Mucosa of descending colon (tissue), 3 donors: Measurements from ENCODE around the gene DMPK. TPM values are rescaled to one million over a fixed set of nuclear protein-coding genes. Genes with fewer than 3 reads are reported as not detected.

Source experiments
- ATAC-seq: fragments of 200-7000 bp; cut with Tn5 transposase; one replicate; pipeline ENCODE4 v1.9.1; 2020; ENCODE audit warnings: mild to moderate bottlenecking, moderate library complexity
- DNase-seq, 3 donors: peaks; one replicate each; pipeline ENCODE4 v3.0.0-alpha.2; 2020
- H3K36me3 ChIP-seq: fragments of 200-600 bp; one replicate; pipeline ENCODE4 v1.8.0; 2021; ENCODE audit warnings: low read depth, mild to moderate bottlenecking
- H3K4me1 ChIP-seq: fragments of 200-600 bp; one replicate; pipeline ENCODE4 v1.8.0; 2021; ENCODE audit warnings: low read depth, mild to moderate bottlenecking
- H3K4me3 ChIP-seq: fragments of 200-600 bp; one replicate; pipeline ENCODE4 v1.8.0; 2021; ENCODE audit warnings: mild to moderate bottlenecking
- H3K9me3 ChIP-seq: fragments of 200-600 bp; one replicate; pipeline ENCODE4 v1.8.0; 2021; ENCODE audit warnings: mild to moderate bottlenecking
- intact Hi-C, 2 donors: fragments of 100-400 bp; cut with DNase I in 1 of 2; cut with micrococcal nuclease in 1 of 2; formaldehyde crosslinking; loops; one replicate each; pipeline versions ENCODE4 v1.11.0 to v1.11.1; 2022; cut with DNase I, micrococcal nuclease
- total RNA-seq, 3 donors: library from RNA; stranded (reverse); fragmentation: NEBNext Ultra II Directional in 2 of 3; extraction: Animal tissue kit (Norgen Biotek cat#: 25700) in 2 of 3; gene quantifications; one replicate each; pipeline versions ENCODE4 v1.2.1 to v1.2.4, GENCODE V29; 2021 to 2023
- TF ChIP-seq, protein P1 (sequence below): fragments of 200-600 bp; IDR thresholded peaks from one replicate; pipeline ENCODE4 v1.8.0; 2022; ENCODE audit warnings: antibody characterized with exemption, mild to moderate bottlenecking
- donor health status: DM: no; HTN: no; CAD: no; lungs with moderate emphysema.
- donor health status: DM: no; HTN: no; CAD: no.
- donor health status: DM: no; HTN: yes; CAD: no.

DMPK gene
- total RNA-seq, 3 donors from 2014 or later, result 23.9 to 123 (median 33.9) TPM

DNA sequence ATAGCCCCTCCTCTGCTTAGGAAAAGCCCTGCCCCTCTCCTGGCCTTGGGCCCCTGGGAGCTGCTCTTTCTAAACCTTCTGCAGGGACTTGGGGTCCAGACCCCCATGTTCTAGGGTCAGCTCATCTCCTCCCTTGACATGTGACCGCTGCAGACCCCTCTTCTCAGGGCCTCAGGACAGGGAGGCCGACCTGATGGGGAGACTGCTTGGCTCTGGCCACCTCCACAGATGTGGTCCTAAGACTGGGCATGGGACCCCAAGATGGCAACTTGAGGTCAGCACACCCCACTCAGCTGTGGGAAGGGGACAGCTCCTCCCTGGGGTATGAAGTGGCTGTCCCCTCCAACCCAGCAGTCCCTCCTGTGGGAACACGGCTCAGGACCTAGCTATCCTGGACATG is 9.4 kb downstream of the DMPK start:
- H3K9me3 ChIP-seq, result no peaks in the 10 kb centered on the region
- H3K4me1 ChIP-seq, result peaks cover 7% of the 10 kb centered on the region
- ATAC-seq, result no peak
- no peak overlapping the region for H3K4me3 ChIP-seq
- peak in 1 of 3 donors; percentile 29 for DNase-seq
- intact Hi-C loops, result no loop called here
- H3K36me3 ChIP-seq, result no peaks in the 10 kb centered on the region
- TF ChIP-seq, protein P1, sequence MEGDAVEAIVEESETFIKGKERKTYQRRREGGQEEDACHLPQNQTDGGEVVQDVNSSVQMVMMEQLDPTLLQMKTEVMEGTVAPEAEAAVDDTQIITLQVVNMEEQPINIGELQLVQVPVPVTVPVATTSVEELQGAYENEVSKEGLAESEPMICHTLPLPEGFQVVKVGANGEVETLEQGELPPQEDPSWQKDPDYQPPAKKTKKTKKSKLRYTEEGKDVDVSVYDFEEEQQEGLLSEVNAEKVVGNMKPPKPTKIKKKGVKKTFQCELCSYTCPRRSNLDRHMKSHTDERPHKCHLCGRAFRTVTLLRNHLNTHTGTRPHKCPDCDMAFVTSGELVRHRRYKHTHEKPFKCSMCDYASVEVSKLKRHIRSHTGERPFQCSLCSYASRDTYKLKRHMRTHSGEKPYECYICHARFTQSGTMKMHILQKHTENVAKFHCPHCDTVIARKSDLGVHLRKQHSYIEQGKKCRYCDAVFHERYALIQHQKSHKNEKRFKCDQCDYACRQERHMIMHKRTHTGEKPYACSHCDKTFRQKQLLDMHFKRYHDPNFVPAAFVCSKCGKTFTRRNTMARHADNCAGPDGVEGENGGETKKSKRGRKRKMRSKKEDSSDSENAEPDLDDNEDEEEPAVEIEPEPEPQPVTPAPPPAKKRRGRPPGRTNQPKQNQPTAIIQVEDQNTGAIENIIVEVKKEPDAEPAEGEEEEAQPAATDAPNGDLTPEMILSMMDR, result no peak

DNA sequence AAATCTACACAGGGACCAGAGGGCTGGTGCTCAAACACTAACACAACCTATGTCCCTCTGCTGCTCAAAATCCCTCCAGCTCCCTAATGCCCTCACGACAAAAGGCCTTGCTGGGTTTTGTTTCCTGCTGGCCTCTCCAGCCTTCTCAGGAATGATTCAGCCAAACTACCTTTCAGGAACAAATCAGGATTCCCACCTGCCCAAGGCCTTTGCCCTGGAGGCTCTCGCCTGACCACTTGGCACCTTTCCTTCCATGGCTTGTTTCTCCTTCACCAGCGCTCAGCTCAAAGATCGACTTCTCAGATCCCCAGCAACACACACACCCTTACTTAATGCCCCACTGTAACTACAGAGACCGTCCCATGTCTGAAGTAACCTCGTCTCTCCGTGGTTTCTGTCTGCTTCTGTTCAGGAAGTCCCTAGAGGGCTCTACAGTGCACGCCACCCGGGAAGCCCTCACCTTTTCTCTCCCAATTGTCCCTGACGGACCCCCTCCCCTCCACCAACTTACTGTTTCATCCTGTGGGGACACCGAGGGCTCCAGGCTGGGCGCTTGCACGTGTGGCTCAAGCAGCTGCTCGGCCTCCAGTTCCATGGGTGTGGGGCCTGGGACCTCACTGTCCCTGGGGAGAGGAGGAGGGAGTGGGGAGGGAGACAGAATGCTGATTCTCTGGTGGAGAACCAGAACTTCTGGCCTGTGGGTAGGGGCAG is 10.0 kb downstream of the DMPK start:
- peak in 1 of 3 donors; percentile 30 for DNase-seq
- Histone ChIP-seq H3K4me1 (peaks cover 10% of the 10 kb centered on the region), H3K36me3 (no peaks in the 10 kb centered on the region), H3K4me3 (no peak overlapping the region), H3K9me3 (no peaks in the 10 kb centered on the region)
- intact Hi-C loops, result no loop called here
- TF ChIP-seq, protein P1, result no peak
- no peak for ATAC-seq

DNA sequence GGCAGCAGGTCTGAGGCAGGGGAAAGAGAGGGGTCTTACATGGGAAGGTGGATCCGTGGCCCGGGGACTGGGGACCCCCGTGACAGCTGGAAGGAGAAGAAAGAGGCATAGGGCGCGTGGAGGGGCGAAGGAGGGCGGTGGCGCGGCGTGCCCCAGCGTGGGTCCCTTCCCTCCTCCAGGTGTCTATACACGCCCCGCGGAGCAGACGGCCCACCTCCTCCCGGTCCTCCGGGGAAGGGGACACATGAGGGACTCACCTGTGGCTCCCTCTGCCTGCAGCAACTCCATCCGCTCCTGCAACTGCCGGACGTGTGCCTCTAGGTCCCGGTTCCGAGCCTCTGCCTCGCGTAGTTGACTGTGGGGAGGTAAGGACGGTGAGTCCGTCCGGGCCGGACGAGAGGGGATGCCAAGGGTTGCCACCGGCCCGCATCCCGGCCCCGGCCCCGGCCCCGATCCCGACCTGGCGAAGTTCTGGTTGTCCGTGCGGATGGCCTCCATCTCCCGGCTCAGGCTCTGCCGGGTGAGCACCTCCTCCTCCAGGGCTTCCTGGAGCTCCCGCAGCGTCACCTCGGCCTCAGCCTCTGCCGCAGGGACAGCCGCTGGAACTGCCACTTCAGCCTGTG is 10.9 kb downstream of the DMPK start:
- Histone ChIP-seq H3K4me1 (peaks cover 18% of the 10 kb centered on the region), H3K36me3 (no peaks in the 10 kb centered on the region), H3K4me3 (no peak overlapping the region), H3K9me3 (no peaks in the 10 kb centered on the region)
- ATAC-seq (no peak), DNase-seq (peak in 1 of 3 donors; percentile 72)
- intact Hi-C loops, result no loop called here
- TF ChIP-seq, protein P1, result no peak

DNA sequence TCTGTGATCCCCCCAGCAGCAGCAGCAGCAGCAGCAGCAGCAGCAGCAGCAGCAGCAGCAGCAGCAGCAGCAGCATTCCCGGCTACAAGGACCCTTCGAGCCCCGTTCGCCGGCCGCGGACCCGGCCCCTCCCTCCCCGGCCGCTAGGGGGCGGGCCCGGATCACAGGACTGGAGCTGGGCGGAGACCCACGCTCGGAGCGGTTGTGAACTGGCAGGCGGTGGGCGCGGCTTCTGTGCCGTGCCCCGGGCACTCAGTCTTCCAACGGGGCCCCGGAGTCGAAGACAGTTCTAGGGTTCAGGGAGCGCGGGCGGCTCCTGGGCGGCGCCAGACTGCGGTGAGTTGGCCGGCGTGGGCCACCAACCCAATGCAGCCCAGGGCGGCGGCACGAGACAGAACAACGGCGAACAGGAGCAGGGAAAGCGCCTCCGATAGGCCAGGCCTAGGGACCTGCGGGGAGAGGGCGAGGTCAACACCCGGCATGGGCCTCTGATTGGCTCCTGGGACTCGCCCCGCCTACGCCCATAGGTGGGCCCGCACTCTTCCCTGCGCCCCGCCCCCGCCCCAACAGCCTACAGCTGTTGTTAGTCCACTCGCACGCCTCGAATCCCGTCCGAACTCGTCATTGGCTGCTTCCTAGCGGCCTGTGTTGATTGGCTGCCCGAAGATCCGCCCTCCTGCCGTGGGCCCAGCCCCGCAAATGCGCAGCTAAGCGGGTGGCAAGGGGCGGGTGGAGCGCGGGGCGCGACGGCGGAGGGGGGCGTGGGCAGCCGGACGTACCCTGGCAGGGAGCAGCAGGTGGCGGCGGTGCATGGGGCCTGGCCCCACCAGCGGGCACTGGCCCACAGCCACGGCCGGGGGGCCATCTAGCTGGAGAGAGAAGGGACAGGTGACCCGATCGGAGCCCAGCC is 11.8 kb downstream of the DMPK start:
- DNase-seq (peak; percentile 95 to 98 (median 96)), ATAC-seq (peak; percentile 77)
- Histone ChIP-seq H3K9me3 (no peaks in the 10 kb centered on the region), H3K4me1 (peaks cover 22% of the 10 kb centered on the region), H3K36me3 (no peaks in the 10 kb centered on the region), H3K4me3 (peak overlapping the region; percentile 19)
- intact Hi-C loops, result no loop called here
- TF ChIP-seq, protein P1, result peak; percentile 89

DNA sequence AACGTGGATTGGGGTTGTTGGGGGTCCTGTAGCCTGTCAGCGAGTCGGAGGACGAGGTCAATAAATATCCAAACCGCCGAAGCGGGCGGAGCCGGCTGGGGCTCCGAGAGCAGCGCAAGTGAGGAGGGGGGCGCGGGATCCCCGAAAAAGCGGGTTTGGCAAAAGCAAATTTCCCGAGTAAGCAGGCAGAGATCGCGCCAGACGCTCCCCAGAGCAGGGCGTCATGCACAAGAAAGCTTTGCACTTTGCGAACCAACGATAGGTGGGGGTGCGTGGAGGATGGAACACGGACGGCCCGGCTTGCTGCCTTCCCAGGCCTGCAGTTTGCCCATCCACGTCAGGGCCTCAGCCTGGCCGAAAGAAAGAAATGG is 12.5 kb downstream of the DMPK start:
- peak; percentile 3 for ATAC-seq
- Histone ChIP-seq H3K36me3 (no peaks in the 10 kb centered on the region), H3K4me3 (peak overlapping the region; percentile 19), H3K9me3 (no peaks in the 10 kb centered on the region), H3K4me1 (peaks cover 23% of the 10 kb centered on the region)
- intact Hi-C loops, result no loop called here
- DNase-seq, result peak; percentile 64 to 80 (median 76)
- TF ChIP-seq, protein P1, result no peak
